Motor neuron (in vitro differentiated cells): Measurements from ENCODE around the gene MYO1B. TPM values are rescaled to one million over a fixed set of nuclear protein-coding genes. Genes with fewer than 3 reads are reported as not detected.

Experiments
- ATAC-seq, 8 experiments: fragments of 200-7000 bp; cut with Tn5 transposase; replicated peaks in 6 of 8; 2 replicates each; pipeline ENCODE4 v1.8.0; 2021; ENCODE audit warnings: mild to moderate bottlenecking in 8 of 8, moderate library complexity in 8 of 8
- H3K27ac ChIP-seq, 2 donors: fragments of 250-450 bp; sonication (Bioruptor Pico); 2 replicates each; pipeline ENCODE4 v1.9.0; 2021; ENCODE audit warnings: antibody characterized with exemption in 2 of 2, mild to moderate bottlenecking in 2 of 2, moderate library complexity in 1 of 2
- H3K4me1 ChIP-seq, 2 donors: fragments of 250-450 bp; sonication (Bioruptor Pico); replicated peaks in 1 of 2; 2 replicates each; pipeline ENCODE4 v1.6.1; 2021; ENCODE audit warnings: antibody characterized with exemption in 2 of 2, mild to moderate bottlenecking in 2 of 2, moderate library complexity in 1 of 2
- H3K4me3 ChIP-seq, 5 donors: fragments of 250-450 bp; sonication (Bioruptor Pico); 2 replicates each; pipeline ENCODE4 v1.9.0; 2021; ENCODE audit warnings: antibody characterized with exemption in 5 of 5, mild to moderate bottlenecking in 5 of 5, moderate library complexity in 4 of 5
- WGBS, 10 experiments: fragments of 450-650 bp; shearing (Covaris generic); methylation state at CpG; one replicate each; pipeline ENCODE4 v1.0.0; 2022; 5-methylcytosine and 5-hydroxymethylcytosine counted together
- in situ Hi-C, 9 experiments: fragments of 400-800 bp; cut with MboI; loops; one replicate each; pipeline ENCODE4 v1.15.0; 2021; ENCODE audit warnings: low sequenced_read_pairs in 9 of 9, low pct_unique_long_range_greater_than_20kb in 2 of 9; ENCODE audit not compliant: unreplicated experiment in 9 of 9
- total RNA-seq, 8 experiments: library from RNA; unstranded; fragments of 300-600 nt; gene quantifications; 2 replicates each; pipeline versions ENCODE4 v1.2.3 to v1.2.4, GENCODE V29; 2022

MYO1B gene
- total RNA-seq, 8 experiments from 2014 or later = 35.6 to 106 (median 51.5) TPM

- in situ Hi-C loops = no loop called here
These were observed 23.4 kb downstream of the MYO1B start for GRCh38 chr2:191268596-191268995.

GRCh38 chr2:191270306-191271161 lies 25.3 kb downstream of the MYO1B start:
- Histone ChIP-seq H3K27ac (peak overlapping the region; percentile 51 to 79), H3K4me1 (peaks cover 21 to 25% of the 10 kb centered on the region in 2 donors), H3K4me3 (no peak overlapping the region)
- ATAC-seq = peak in 5 of 8 experiments; percentile 87 to 96 (median 93)
- WGBS, 10 experiments = 12 to 73% (median 33%) methylated on average over 1 to 6 of the region's 6 CpGs
- in situ Hi-C loops = no loop called here

More at GRCh38 chr2:191268596-191268995, 23.4 kb downstream of the MYO1B start:
- no peak overlapping the region for H3K27ac ChIP-seq
- H3K4me3 ChIP-seq = no peak overlapping the region
- WGBS, 10 experiments = 80% methylated on average over 1 of the region's 1 CpG; no CpG with 5 or more reads in 9 of the 10 experiments
- H3K4me1 ChIP-seq = peaks cover 18 to 19% of the 10 kb centered on the region in 2 donors
- ATAC-seq = no peak

GRCh38 chr2:191272064-191272463 lies 26.9 kb downstream of the MYO1B start:
- 94 to 100% (median 100%) methylated on average over 1 to 2 of the region's 2 CpGs; no CpG with 5 or more reads in 3 of the 10 experiments for WGBS, 10 experiments
- ATAC-seq = no peak

GRCh38 chr2:191274413-191274815 lies 29.2 kb downstream of the MYO1B start:
- in situ Hi-C loops = no loop called here
- Histone ChIP-seq H3K27ac (no peak overlapping the region), H3K4me1 (peaks cover 18 to 22% of the 10 kb centered on the region in 2 donors), H3K4me3 (no peak overlapping the region)
- 0 to 100% (median 29%) methylated on average over 1 to 2 of the region's 2 CpGs; no CpG with 5 or more reads in 3 of the 10 experiments for WGBS, 10 experiments
- peak in 6 of 8 experiments; percentile 26 to 76 (median 56) for ATAC-seq

More at GRCh38 chr2:191272064-191272463, 26.9 kb downstream of the MYO1B start:
- in situ Hi-C loops = no loop called here
- Histone ChIP-seq H3K27ac (no peak overlapping the region), H3K4me1 (peaks cover 18 to 21% of the 10 kb centered on the region in 2 donors), H3K4me3 (no peak overlapping the region)

GRCh38 chr2:191276792-191277465 lies 31.7 kb downstream of the MYO1B start:
- Histone ChIP-seq H3K27ac (no peak overlapping the region), H3K4me1 (peaks cover 13 to 21% of the 10 kb centered on the region in 2 donors), H3K4me3 (no peak overlapping the region)
- in situ Hi-C loops = no loop called here
- ATAC-seq = no peak
- 71 to 100% (median 100%) methylated on average over 1 to 5 of the region's 5 CpGs; no CpG with 5 or more reads in 1 of the 10 experiments for WGBS, 10 experiments

GRCh38 chr2:191280290-191280689 lies 35.1 kb downstream of the MYO1B start:
- WGBS, 10 experiments = 74 to 100% (median 90%) methylated on average over 1 to 7 of the region's 7 CpGs; no CpG with 5 or more reads in 1 of the 10 experiments
- Histone ChIP-seq H3K4me1 (peaks cover 4 to 9% of the 10 kb centered on the region in 2 donors), H3K4me3 (no peak overlapping the region), H3K27ac (no peak overlapping the region)
- in situ Hi-C loops = no loop called here
- ATAC-seq = peak in 1 of 8 experiments; percentile 40

- no peak overlapping the region for H3K27ac ChIP-seq
- 17 to 100% (median 85%) methylated on average over 1 to 11 of the region's 13 CpGs; no CpG with 5 or more reads in 1 of the 10 experiments for WGBS, 10 experiments
These were observed 35.9 kb downstream of the MYO1B start for GRCh38 chr2:191280834-191281756.

GRCh38 chr2:191285252-191285651 lies 40.0 kb downstream of the MYO1B start:
- ATAC-seq = no peak
- peaks cover 4 to 10% of the 10 kb centered on the region in 2 donors for H3K4me1 ChIP-seq
- H3K4me3 ChIP-seq = no peak overlapping the region
- no peak overlapping the region for H3K27ac ChIP-seq
- 50 to 93% (median 83%) methylated on average over 2 to 5 of the region's 11 CpGs; no CpG with 5 or more reads in 3 of the 10 experiments for WGBS, 10 experiments
- in situ Hi-C loops = no loop called here

More at GRCh38 chr2:191280834-191281756, 35.9 kb downstream of the MYO1B start:
- in situ Hi-C loops = no loop called here
- ATAC-seq = no peak
- Histone ChIP-seq H3K4me3 (no peak overlapping the region), H3K4me1 (peaks cover 4 to 9% of the 10 kb centered on the region in 2 donors)

- peaks cover 0 to 10% of the 10 kb centered on the region in 2 donors for H3K4me1 ChIP-seq
- ATAC-seq = peak in 5 of 8 experiments; percentile 43 to 57 (median 56)
- no peak overlapping the region for H3K4me3 ChIP-seq
- no peak overlapping the region for H3K27ac ChIP-seq
- WGBS, 10 experiments = 40 to 100% (median 79%) methylated on average over 1 to 4 of the region's 4 CpGs; no CpG with 5 or more reads in 1 of the 10 experiments
- in situ Hi-C loops = no loop called here
These were observed 42.6 kb downstream of the MYO1B start for GRCh38 chr2:191287820-191288219.

- WGBS, 10 experiments = 53 to 100% (median 80%) methylated on average over 1 to 7 of the region's 7 CpGs
- in situ Hi-C loops = no loop called here
- ATAC-seq = no peak
- Histone ChIP-seq H3K27ac (no peak overlapping the region), H3K4me1 (peaks cover 0 to 10% of the 10 kb centered on the region in 2 donors), H3K4me3 (no peak overlapping the region)
These were observed 43.8 kb downstream of the MYO1B start for GRCh38 chr2:191289049-191289448.

GRCh38 chr2:191291471-191291870 lies 46.3 kb downstream of the MYO1B start:
- Histone ChIP-seq H3K4me1 (peaks cover 0 to 10% of the 10 kb centered on the region in 2 donors), H3K4me3 (no peak overlapping the region), H3K27ac (no peak overlapping the region)
- 20 to 92% (median 70%) methylated on average over 1 to 2 of the region's 2 CpGs; no CpG with 5 or more reads in 4 of the 10 experiments for WGBS, 10 experiments
- ATAC-seq = no peak
- in situ Hi-C loops = no loop called here

GRCh38 chr2:191292869-191293268 lies 47.7 kb downstream of the MYO1B start:
- in situ Hi-C loops = no loop called here
- Histone ChIP-seq H3K4me1 (peaks cover 0 to 10% of the 10 kb centered on the region in 2 donors), H3K27ac (no peak overlapping the region), H3K4me3 (no peak overlapping the region)
- no peak for ATAC-seq
